Endometrial microvascular endothelial cells (primary cell): Measurements from ENCODE around the gene PRKCE. TPM values are rescaled to one million over a fixed set of nuclear protein-coding genes. Genes with fewer than 3 reads are reported as not detected.
"Not testable (repeated sequence)": the region's sequence is repeated elsewhere in the genome, so short reads cannot be mapped to it uniquely, and the experiment has no call there.

Source experiments
- in situ Hi-C: cut with HindIII; loops from 2 replicates; pipeline ENCODE4 v1.10.0; 2017; ENCODE audit warnings: low sequenced_read_pairs, low pct_unique_long_range_greater_than_20kb; ENCODE audit errors: inconsistent ontology term
- total RNA-seq: library from RNA; depleted of rRNA; stranded (reverse); fragments of >200 nt; gene quantifications from one replicate; pipeline ENCODE4 v1.2.3, GENCODE V29; 2015; ENCODE audit errors: inconsistent ontology term

Gene PRKCE
- total RNA-seq, 1 donor from 2014 or later, result 155 TPM

GRCh38 chr2:45902781-45903375 is 251.4 kb downstream of the PRKCE start:
- in situ Hi-C loops, result no loop called here

- in situ Hi-C loops, result no loop called here
Observed at GRCh38 chr2:45904267-45904945, 252.9 kb downstream of the PRKCE start.

- in situ Hi-C loops, result no loop called here
Observed at GRCh38 chr2:45904946-45905631, 253.6 kb downstream of the PRKCE start.

- in situ Hi-C loops, result no loop called here
Observed at GRCh38 chr2:45905632-45905958, 254.1 kb downstream of the PRKCE start.

GRCh38 chr2:45907592-45907991 is 256.1 kb downstream of the PRKCE start:
- in situ Hi-C loops, result no loop called here

- in situ Hi-C loops, result no loop called here
Observed at GRCh38 chr2:45908316-45909170, 257.1 kb downstream of the PRKCE start.

GRCh38 chr2:45909171-45909565 is 257.7 kb downstream of the PRKCE start:
- in situ Hi-C loops, result no loop called here

GRCh38 chr2:45909677-45910191 is 258.3 kb downstream of the PRKCE start:
- in situ Hi-C loops, result no loop called here

GRCh38 chr2:45910473-45911060 is 259.1 kb downstream of the PRKCE start:
- in situ Hi-C loops, result no loop called here

GRCh38 chr2:45911538-45911937 is 260.1 kb downstream of the PRKCE start:
- in situ Hi-C loops, result no loop called here

- in situ Hi-C loops, result no loop called here
Observed at GRCh38 chr2:45912109-45912508, 260.6 kb downstream of the PRKCE start.

GRCh38 chr2:45913539-45913938 is 262.1 kb downstream of the PRKCE start:
- in situ Hi-C loops, result no loop called here

GRCh38 chr2:45915523-45915922 is 264.0 kb downstream of the PRKCE start:
- in situ Hi-C loops, result no loop called here

GRCh38 chr2:45917561-45918176 is 266.2 kb downstream of the PRKCE start:
- in situ Hi-C loops, result not testable (repeated sequence)

GRCh38 chr2:45918463-45919159 is 267.1 kb downstream of the PRKCE start:
- in situ Hi-C loops, result no loop called here

- in situ Hi-C loops, result no loop called here
Observed at GRCh38 chr2:45919160-45919650, 267.7 kb downstream of the PRKCE start.

- in situ Hi-C loops, result no loop called here
Observed at GRCh38 chr2:45919711-45920111, 268.2 kb downstream of the PRKCE start.

GRCh38 chr2:45921921-45922320 is 270.4 kb downstream of the PRKCE start:
- in situ Hi-C loops, result no loop called here
